Uterus (tissue), 4 donors: ENCODE data around the gene PROM1. TPM values are rescaled to one million over a fixed set of nuclear protein-coding genes. Genes with fewer than 3 reads are reported as not detected.

Source experiments
- DNase-seq, 2 donors: peaks; one replicate each; pipeline ENCODE4 v3.0.0-alpha.2; 2019 to 2020
- H3K27ac ChIP-seq, 2 donors: fragments of 200-600 bp; sonication (generic); 1 replicate in 1 of 2; 2 replicates in 1 of 2; pipeline ENCODE4 v1.5.1; 2016 to 2018
- H3K27me3 ChIP-seq, 2 donors: fragments of 200-600 bp; sonication (generic); one replicate each; pipeline ENCODE4 v1.5.1; 2018 to 2019; ENCODE audit warnings: control low read depth in 1 of 2
- H3K36me3 ChIP-seq, 2 donors: fragments of 200-600 bp; sonication (generic); one replicate each; pipeline ENCODE4 v1.5.1; 2019; ENCODE audit warnings: control low read depth in 1 of 2
- H3K4me1 ChIP-seq, 2 donors: fragments of 200-600 bp; sonication (generic); one replicate each; pipeline ENCODE4 v1.5.1; 2018 to 2019; ENCODE audit warnings: control low read depth in 1 of 2
- H3K4me3 ChIP-seq, 2 donors: fragments of 200-600 bp; sonication (generic); 1 replicate in 1 of 2; 2 replicates in 1 of 2; pipeline ENCODE4 v1.5.1; 2018 to 2019; ENCODE audit warnings: mild to moderate bottlenecking in 1 of 2
- H3K9me3 ChIP-seq, 2 donors: fragments of 200-600 bp; sonication (generic); one replicate each; pipeline ENCODE4 v1.5.1; 2019; ENCODE audit warnings: control low read depth in 1 of 2
- CTCF ChIP-seq, 4 experiments: fragments of 200-600 bp in 2 of 4; fragments of 450-650 bp in 2 of 4; sonication (generic) in 2 of 4; IDR thresholded peaks; one replicate each; pipeline ENCODE4 v1.5.1; 2016 to 2019; ENCODE audit warnings: antibody characterized with exemption in 4 of 4, mild to moderate bottlenecking in 2 of 4, moderate library complexity in 1 of 4
- POLR2A ChIP-seq, 2 donors: fragments of 450-650 bp; IDR thresholded peaks; one replicate each; pipeline ENCODE4 v1.6.1; 2016; ENCODE audit warnings: antibody characterized with exemption in 2 of 2, mild to moderate bottlenecking in 1 of 2, moderate library complexity in 1 of 2
- intact Hi-C: fragments of 100-400 bp; cut with DNase I; formaldehyde crosslinking; loops from one replicate; pipeline ENCODE4 v1.15.1; 2023; ENCODE audit warnings: low total_unique reads
- total RNA-seq, 4 donors: library from RNA; depleted of rRNA in 3 of 4; stranded (reverse); fragments of >200 nt in 3 of 4; gene quantifications; one replicate each; pipeline versions ENCODE4 v1.1.0 to v1.2.4, GENCODE V29; 2014 to 2023
- donor health status: DM: yes; HTN: yes; CAD: no.

Gene PROM1
- total RNA-seq, 4 donors from 2014 or later, result 0.18 to 24.6 (median 1.1) TPM

GRCh38 chr4:15983610-15984009 lies 100.2 kb downstream of the PROM1 start:
- no peak for DNase-seq
- no peaks in the 10 kb centered on the region for H3K9me3 ChIP-seq
- no peak overlapping the region for H3K4me3 ChIP-seq
- no peaks in the 10 kb centered on the region for H3K4me1 ChIP-seq
- intact Hi-C loops, result no loop called here
- H3K36me3 ChIP-seq, result no peaks in the 10 kb centered on the region
- no peak overlapping the region for H3K27ac ChIP-seq
- no peak for TF ChIP-seq POLR2A (IDR thresholded peaks at IDR 0.05)
- no peak for TF ChIP-seq CTCF (IDR thresholded peaks at IDR 0.05)
- no peaks in the 10 kb centered on the region for H3K27me3 ChIP-seq

- no peak overlapping the region for H3K27ac ChIP-seq
- intact Hi-C loops, result no loop called here
Measured at GRCh38 chr4:15982842-15983524, 100.8 kb downstream of the PROM1 start.

GRCh38 chr4:15976456-15977447 lies 107.1 kb downstream of the PROM1 start:
- intact Hi-C loops, result no loop called here

More at GRCh38 chr4:15982842-15983524, 100.8 kb downstream of the PROM1 start:
- Histone ChIP-seq H3K4me1 (no peaks in the 10 kb centered on the region), H3K9me3 (no peaks in the 10 kb centered on the region), H3K4me3 (no peak overlapping the region), H3K27me3 (no peaks in the 10 kb centered on the region), H3K36me3 (no peaks in the 10 kb centered on the region)
- no peak for TF ChIP-seq POLR2A (IDR thresholded peaks at IDR 0.05)
- no peak for TF ChIP-seq CTCF (IDR thresholded peaks at IDR 0.05)
- no peak for DNase-seq

GRCh38 chr4:15971068-15971801 lies 112.6 kb downstream of the PROM1 start:
- Histone ChIP-seq H3K4me3 (no peak overlapping the region), H3K4me1 (no peaks in the 10 kb centered on the region), H3K36me3 (no peaks in the 10 kb centered on the region), H3K27me3 (no peaks in the 10 kb centered on the region), H3K27ac (no peak overlapping the region), H3K9me3 (no peaks in the 10 kb centered on the region)
- intact Hi-C loops, result no loop called here
- DNase-seq, result no peak
- TF ChIP-seq CTCF (IDR thresholded peaks at IDR 0.05), result no peak
- TF ChIP-seq POLR2A (IDR thresholded peaks at IDR 0.05), result no peak

More at GRCh38 chr4:15976456-15977447, 107.1 kb downstream of the PROM1 start:
- Histone ChIP-seq H3K36me3 (no peaks in the 10 kb centered on the region), H3K4me1 (no peaks in the 10 kb centered on the region), H3K9me3 (no peaks in the 10 kb centered on the region), H3K27me3 (no peaks in the 10 kb centered on the region), H3K4me3 (no peak overlapping the region), H3K27ac (no peak overlapping the region)
- TF ChIP-seq CTCF (IDR thresholded peaks at IDR 0.05), result no peak
- no peak for TF ChIP-seq POLR2A (IDR thresholded peaks at IDR 0.05)
- no peak for DNase-seq
